A549 (cell line): ENCODE measurements around the gene MFSD12.

ENCODE experiments used
- RARB ChIP-seq: fragments of 250-450 bp; sonication (Bioruptor Pico); IDR thresholded peaks from 2 replicates; pipeline ENCODE4 v1.8.0; 2021; ENCODE audit warnings: mild to moderate bottlenecking, moderate library complexity
- SMC3 ChIP-seq: fragments of >200 bp; sonication (Bioruptor Twin); formaldehyde crosslinking; IDR thresholded peaks from 3 replicates; pipeline ENCODE4 v1.6.1; 2018; ENCODE audit warnings: inconsistent platforms
- ZC3H11A ChIP-seq: fragments of 450-650 bp; IDR thresholded peaks from 2 replicates; pipeline ENCODE4 v1.6.1; 2014; ENCODE audit warnings: antibody characterized with exemption, mild to moderate bottlenecking
- TF ChIP-seq, protein P1 (sequence below): IDR thresholded peaks from 2 replicates; pipeline ENCODE4 v1.6.1; 2012
- TF ChIP-seq, protein P2 (sequence below): fragments of >200 bp; sonication (Bioruptor Twin); formaldehyde crosslinking; IDR thresholded peaks from 3 replicates; pipeline ENCODE4 v1.5.1; 2016
- TF ChIP-seq, protein P3 (sequence below): fragments of >200 bp; sonication (Bioruptor Twin); formaldehyde crosslinking; IDR thresholded peaks from 2 replicates; pipeline ENCODE4 v1.6.1; 2016
- TF ChIP-seq, protein P4 (sequence below): fragments of 450-650 bp; IDR thresholded peaks from 2 replicates; pipeline ENCODE4 v1.6.1; 2014; ENCODE audit warnings: antibody characterized with exemption

DNA sequence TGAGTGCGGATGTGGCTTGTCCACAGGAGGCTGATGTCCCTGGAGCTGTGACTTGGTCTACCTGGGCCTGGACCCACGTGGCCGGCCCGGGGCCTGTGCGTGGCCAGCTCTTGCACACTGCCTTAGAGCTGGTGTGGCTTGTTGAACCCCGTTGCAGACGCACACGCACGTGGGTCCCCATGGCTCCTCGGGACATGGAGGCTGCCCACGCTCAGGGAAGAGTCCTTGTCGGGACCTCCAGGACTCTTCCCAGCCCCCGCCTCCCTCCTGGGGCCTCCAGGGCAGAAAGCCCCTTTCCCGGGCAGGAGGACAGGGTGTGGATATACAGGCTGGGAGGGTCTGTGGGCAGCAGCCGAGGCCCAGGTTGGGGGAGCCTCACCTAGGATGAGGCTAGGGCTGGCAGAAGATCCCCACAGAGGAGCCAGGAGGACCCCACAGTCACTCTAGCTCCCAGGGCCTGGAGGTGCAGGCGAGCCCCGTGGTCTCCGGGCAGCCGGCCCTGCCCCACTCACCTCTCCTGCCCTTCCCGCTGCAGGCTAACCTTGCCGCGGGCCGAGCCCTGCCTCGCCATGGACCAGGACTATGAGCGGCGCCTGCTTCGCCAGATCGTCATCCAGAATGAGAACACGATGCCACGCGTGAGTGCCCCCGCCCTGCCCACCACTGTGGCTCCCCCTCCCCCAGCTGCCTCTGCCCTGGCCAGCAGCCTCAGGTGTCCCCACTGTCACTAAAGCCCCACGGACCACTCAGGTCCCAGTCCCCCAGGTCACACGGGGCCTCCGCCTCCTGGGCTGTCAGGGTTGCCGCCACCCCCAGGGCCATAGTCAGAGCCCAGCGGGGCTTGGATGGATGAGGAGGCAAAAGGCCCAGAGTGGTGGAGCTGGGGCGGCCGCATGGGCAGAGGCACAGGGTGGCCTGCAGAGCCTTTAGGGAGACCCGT is 34.7 kb downstream of the MFSD12 start:
- TF ChIP-seq SMC3 (no peak), ZC3H11A (no peak), RARB (CRISPR knock-in tag) (no peak)
- TF ChIP-seq, protein P1, sequence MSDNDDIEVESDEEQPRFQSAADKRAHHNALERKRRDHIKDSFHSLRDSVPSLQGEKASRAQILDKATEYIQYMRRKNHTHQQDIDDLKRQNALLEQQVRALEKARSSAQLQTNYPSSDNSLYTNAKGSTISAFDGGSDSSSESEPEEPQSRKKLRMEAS, result no peak
- TF ChIP-seq, protein P2, sequence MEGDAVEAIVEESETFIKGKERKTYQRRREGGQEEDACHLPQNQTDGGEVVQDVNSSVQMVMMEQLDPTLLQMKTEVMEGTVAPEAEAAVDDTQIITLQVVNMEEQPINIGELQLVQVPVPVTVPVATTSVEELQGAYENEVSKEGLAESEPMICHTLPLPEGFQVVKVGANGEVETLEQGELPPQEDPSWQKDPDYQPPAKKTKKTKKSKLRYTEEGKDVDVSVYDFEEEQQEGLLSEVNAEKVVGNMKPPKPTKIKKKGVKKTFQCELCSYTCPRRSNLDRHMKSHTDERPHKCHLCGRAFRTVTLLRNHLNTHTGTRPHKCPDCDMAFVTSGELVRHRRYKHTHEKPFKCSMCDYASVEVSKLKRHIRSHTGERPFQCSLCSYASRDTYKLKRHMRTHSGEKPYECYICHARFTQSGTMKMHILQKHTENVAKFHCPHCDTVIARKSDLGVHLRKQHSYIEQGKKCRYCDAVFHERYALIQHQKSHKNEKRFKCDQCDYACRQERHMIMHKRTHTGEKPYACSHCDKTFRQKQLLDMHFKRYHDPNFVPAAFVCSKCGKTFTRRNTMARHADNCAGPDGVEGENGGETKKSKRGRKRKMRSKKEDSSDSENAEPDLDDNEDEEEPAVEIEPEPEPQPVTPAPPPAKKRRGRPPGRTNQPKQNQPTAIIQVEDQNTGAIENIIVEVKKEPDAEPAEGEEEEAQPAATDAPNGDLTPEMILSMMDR, result no peak
- TF ChIP-seq, protein P3, sequence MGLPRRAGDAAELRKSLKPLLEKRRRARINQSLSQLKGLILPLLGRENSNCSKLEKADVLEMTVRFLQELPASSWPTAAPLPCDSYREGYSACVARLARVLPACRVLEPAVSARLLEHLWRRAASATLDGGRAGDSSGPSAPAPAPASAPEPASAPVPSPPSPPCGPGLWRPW, result no peak
- TF ChIP-seq, protein P4, sequence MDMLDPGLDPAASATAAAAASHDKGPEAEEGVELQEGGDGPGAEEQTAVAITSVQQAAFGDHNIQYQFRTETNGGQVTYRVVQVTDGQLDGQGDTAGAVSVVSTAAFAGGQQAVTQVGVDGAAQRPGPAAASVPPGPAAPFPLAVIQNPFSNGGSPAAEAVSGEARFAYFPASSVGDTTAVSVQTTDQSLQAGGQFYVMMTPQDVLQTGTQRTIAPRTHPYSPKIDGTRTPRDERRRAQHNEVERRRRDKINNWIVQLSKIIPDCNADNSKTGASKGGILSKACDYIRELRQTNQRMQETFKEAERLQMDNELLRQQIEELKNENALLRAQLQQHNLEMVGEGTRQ, result no peak
